ENCODE data around the gene ARL3.

The ARL3 gene

GRCh38 chr10:102738692-102739121 lies 24.5 kb upstream of the ARL3 start:
- no peak for DNase-seq (ENCODE audit: low read depth, low spot score)

- DNase-seq (ENCODE audit: low read depth, low spot score): no peak
Measured at GRCh38 chr10:102735065-102735562, 20.9 kb upstream of the ARL3 start.

- no peak for DNase-seq (ENCODE audit: low read depth, low spot score)
Measured at GRCh38 chr10:102732661-102733060, 18.5 kb upstream of the ARL3 start.

- DNase-seq (ENCODE audit: low read depth, low spot score): no peak
Measured at GRCh38 chr10:102731222-102731800, 17.1 kb upstream of the ARL3 start.

GRCh38 chr10:102729029-102730026 lies 15.1 kb upstream of the ARL3 start:
- peak; percentile 92 for DNase-seq (ENCODE audit: low read depth, low spot score)

GRCh38 chr10:102727037-102727818 lies 13.0 kb upstream of the ARL3 start:
- DNase-seq (ENCODE audit: low read depth, low spot score): no peak

- DNase-seq (ENCODE audit: low read depth, low spot score): no peak
Measured at GRCh38 chr10:102726274-102726673, 12.1 kb upstream of the ARL3 start.

GRCh38 chr10:102723989-102724388 lies 9.8 kb upstream of the ARL3 start:
- DNase-seq (ENCODE audit: low read depth, low spot score): no peak

GRCh38 chr10:102721954-102722353 lies 7.8 kb upstream of the ARL3 start:
- no peak for DNase-seq (ENCODE audit: low read depth, low spot score)

- DNase-seq (ENCODE audit: low read depth, low spot score): no peak
Measured at GRCh38 chr10:102720775-102721301, 6.6 kb upstream of the ARL3 start.

- DNase-seq (ENCODE audit: low read depth, low spot score): no peak
Measured at GRCh38 chr10:102720337-102720736, 6.1 kb upstream of the ARL3 start.

- DNase-seq (ENCODE audit: low read depth, low spot score): peak; percentile 91
Measured at GRCh38 chr10:102718220-102718619, 4.0 kb upstream of the ARL3 start.

GRCh38 chr10:102716900-102717565 lies 2.8 kb upstream of the ARL3 start:
- peak; percentile 12 for DNase-seq (ENCODE audit: low read depth, low spot score)

- DNase-seq (ENCODE audit: low read depth, low spot score): no peak
Measured at GRCh38 chr10:102715880-102716279, 1.7 kb upstream of the ARL3 start.

- DNase-seq (ENCODE audit: low read depth, low spot score): no peak
Measured at GRCh38 chr10:102714621-102715455, 641 bp upstream of the ARL3 start, which contains the start of gene SFXN2. Gene SFXN2, plus strand, starts transcription at chr10:102714636. Its CDS starts 12,001 bp downstream, at chr10:102726637.

- no peak for DNase-seq (ENCODE audit: low read depth, low spot score)
Measured at GRCh38 chr10:102713539-102713813, 721 bp downstream of the ARL3 start.

- no peak for DNase-seq (ENCODE audit: low read depth, low spot score)
Measured at GRCh38 chr10:102712843-102713538, 1.2 kb downstream of the ARL3 start.

GRCh38 chr10:102712089-102712488 lies 2.1 kb downstream of the ARL3 start:
- DNase-seq (ENCODE audit: low read depth, low spot score): no peak

GRCh38 chr10:102710609-102711008 lies 3.6 kb downstream of the ARL3 start:
- no peak for DNase-seq (ENCODE audit: low read depth, low spot score)

- DNase-seq (ENCODE audit: low read depth, low spot score): no peak
Measured at GRCh38 chr10:102705531-102705930, 8.7 kb downstream of the ARL3 start.

All from ELF-1 (cell line).